HG03432 (cell line): ENCODE results near the gene PTAFR.
"Not testable (repeated sequence)": the region's sequence is repeated elsewhere in the genome, so short reads cannot be mapped to it uniquely, and the experiment has no call there.

Source experiments
- ATAC-seq: cut with Tn5 transposase; IDR thresholded peaks from one replicate; pipeline ENCODE4 v1.9.1; 2021; ENCODE audit warnings: mild to moderate bottlenecking, moderate library complexity; ENCODE audit not compliant: unreplicated experiment

PTAFR gene

GRCh38 chr1:28147264-28148094, 29.0 kb downstream of the PTAFR start:
- ATAC-seq, result peak; percentile 12

DNA sequence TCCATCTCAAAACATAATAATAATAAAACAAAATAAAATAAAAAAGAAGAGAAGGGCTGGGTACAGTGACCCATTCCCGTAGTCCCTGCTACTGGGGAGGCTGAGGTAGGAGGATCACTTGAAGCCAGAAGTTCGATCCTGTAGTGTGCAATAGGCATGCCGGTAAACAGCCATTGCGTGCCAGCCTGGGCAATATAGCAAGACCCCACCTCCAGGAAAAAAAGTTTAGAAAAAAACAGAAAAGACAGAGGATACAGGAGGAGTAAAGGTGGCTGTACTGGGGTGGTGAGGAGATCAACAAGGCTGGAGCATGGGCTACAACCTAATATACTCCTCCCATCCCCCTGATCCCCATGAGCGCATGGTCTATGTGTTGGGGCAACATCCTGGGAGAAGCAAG, 30.8 kb downstream of the PTAFR start:
- no peak for ATAC-seq

DNA sequence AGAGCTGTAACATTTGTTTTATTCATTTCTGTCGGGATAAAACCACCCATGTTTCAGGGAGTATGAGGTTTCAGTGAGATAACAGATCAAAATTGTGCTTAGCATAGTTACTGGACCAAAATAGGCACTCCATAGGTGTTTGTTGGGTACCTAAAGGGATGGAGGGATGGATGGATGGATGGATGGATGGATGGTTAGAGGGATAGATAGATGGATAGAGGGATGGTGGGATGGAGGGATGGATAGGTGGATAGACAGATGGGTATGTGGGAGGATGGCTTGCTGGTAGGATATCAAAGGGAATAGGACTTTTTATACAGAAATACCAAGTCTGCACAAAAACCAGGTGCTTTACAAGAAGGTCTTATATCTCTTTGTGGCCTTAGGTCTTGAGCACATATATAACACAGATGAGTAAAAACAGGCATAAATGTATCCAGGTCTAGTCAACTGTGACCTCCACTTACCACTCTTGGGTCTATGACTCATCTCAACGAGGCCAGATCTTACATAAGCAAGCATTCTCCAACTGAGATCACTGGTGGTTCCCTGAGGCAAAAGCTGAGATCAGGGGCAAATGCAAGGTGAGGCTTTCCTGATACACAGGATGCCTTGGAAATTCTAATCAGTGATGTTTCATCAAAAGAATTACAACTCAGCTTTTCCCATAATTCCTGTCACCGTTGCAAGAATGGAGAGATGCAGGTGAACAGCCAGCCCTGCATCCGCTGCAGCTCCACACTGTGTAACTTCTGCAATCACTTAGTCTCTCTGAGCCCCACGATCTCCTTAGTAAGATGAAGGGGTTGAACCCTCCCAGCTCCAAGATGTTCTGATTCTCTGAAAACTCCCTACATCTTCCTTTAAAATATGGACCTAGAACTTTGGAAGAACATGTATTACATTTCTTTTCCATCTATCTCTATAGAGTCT, 32.0 kb downstream of the PTAFR start:
- ATAC-seq, result peak; percentile 61

DNA sequence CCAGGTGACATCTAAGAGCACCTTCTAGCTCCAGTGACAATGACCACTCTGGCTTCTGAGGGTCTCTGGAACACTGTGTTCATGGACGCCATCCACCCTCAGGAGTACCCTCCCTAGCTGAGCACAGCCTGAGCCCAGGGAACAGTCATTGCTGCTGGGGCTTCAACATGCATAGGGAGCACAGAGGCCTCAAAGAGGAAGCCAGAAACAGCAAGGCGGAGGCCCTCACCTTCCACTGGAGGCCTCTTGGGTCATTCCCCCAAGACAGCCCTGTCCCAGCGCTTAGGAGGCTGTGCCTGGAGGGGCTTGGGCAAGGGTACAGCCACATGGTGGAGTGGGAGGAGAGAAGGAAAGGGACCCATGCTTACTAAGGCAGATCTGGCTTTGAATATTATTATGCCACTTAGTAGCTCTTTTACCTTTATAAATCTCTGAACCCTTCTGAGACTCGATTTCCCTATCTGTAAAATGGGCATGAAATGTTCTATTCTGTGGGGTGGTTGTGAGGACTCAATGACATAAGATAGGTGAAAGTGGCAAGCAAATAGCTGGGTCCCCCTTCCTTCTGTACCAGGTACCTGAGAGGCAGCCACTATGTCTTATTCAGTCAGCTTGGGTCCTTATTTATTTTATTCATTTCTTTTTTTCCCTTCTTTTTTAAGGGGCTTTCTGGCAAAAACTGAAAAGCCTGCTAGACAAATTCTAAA, 32.8 kb downstream of the PTAFR start:
- ATAC-seq, result no peak

- ATAC-seq, result no peak
These were observed 34.8 kb downstream of the PTAFR start for GRCh38 chr1:28141685-28142084.

GRCh38 chr1:28139866-28140265, 36.6 kb downstream of the PTAFR start:
- ATAC-seq, result not testable (repeated sequence)

- ATAC-seq, result no peak
These were observed 37.3 kb downstream of the PTAFR start for GRCh38 chr1:28139025-28139712.

- no peak for ATAC-seq
These were observed 39.4 kb downstream of the PTAFR start for GRCh38 chr1:28136922-28137613.

GRCh38 chr1:28136169-28136921, 40.1 kb downstream of the PTAFR start:
- no peak for ATAC-seq

DNA sequence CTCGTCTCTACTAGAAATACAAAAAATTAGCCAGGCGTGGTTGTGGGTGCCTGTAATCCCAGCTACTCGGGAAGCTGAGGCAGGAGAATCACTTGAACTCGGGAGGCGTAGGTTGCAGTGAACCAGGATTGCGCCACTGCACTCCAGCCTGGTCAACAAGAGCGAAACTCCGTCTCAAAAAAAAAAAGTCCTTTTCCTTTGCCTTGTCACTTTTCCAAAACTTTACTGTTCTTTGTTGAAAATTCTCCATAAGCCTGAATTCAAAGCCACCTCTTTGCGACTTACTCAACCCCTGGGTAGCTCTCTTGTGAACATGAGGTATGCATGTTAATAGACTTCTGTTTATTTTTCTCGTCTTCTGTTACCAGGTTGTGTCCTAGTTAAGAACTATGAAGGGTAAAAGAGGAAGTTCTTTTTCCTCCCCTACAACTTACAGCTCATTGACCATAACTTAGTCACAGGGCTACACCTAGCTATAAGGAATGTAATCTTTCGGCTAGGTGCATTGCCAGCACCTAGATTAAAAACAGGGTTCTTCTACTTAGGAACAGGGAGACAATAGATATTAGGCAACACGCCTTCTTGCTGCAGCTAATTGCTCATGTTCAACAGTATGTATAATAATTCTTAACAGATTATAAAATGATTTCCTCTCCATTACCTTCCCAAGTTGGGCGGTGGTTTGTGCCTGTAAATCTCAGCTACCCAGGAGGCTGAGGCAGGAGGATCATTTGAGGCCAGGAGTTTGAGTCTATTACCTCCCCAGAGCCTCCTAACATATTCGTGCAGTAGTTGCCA, 40.9 kb downstream of the PTAFR start:
- ATAC-seq, result no peak

GRCh38 chr1:28134651-28135207, 41.8 kb downstream of the PTAFR start:
- ATAC-seq, result no peak

GRCh38 chr1:28132171-28133167, 44.0 kb downstream of the PTAFR start:
- no peak for ATAC-seq

DNA sequence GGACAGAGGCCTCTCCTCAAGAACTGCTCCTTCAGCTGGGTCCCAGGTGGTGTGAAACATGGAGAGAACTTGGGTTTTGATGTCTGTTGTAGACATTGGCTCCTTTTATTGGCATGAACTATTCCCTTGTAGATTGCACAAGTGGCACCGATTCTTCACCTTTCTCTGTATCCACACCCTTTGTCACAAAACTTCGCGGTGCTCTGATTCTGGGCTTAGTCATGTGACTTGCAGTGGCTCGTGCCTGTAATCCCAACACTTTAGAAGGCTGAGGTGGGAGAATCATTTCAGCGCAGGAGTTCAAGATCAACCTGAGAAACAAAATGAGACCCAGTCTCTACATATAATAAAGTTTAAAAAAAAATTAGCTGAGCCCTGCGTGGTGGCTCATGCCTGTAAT, 45.6 kb downstream of the PTAFR start:
- ATAC-seq, result no peak

DNA sequence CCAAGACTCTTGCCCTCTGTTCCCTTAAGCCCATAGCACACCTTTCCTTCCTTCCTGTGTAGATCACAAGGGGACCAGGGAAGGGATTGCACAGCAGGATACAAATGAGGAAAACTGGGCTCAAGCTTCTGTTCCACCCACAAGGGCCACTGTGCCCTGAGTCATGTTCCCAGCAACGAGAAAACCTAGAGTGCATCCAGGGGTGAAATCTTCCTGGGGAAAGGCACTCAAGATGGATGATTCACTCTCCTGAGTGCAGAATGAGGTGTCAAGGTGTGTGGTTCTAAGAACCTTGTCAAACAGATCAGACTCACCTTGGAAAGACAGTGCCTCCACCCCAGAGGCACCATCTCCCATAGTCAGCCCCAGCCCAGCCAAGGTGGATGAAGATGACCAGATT, 47.3 kb downstream of the PTAFR start:
- no peak for ATAC-seq

DNA sequence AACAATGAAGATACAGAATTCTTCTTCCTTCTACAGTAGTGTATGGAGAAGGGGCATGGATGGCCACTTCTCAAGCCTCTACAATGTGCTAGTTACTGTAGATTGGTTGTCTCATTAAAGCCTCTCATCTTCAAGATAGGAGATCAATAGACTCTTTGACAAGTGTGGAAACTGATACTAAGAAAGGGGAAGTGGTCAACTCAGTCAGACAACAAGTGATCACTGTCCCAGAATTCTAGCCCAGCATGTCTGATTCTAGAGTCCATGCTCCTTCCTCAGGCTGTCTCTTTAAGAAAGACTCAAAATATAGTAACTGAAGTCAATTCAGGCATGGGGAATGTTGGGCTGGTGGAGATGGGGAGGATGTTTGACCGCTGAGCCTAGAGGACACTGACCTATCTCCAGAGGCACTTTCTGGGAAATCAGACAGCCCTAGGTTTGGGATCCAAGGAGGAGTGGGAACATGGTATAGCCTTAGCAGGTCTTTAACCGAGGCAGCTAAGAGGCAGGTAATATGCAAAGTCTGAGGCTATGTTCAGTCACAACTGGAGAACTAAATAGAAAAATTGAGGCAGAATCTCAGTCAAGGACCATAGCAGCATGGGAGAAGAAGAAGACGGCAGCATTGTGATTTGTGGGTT, 48.8 kb downstream of the PTAFR start:
- peak; percentile 76 for ATAC-seq

GRCh38 chr1:28126783-28127490, 49.6 kb downstream of the PTAFR start:
- no peak for ATAC-seq
